Heart left ventricle (tissue), 13 donors: ENCODE measurements around the gene TMCO6.
"Not testable (repeated sequence)": the region's sequence is repeated elsewhere in the genome, so short reads cannot be mapped to it uniquely, and the experiment has no call there.

Experiments used
- POLR2A ChIP-seq, 2 donors: fragments of 450-650 bp; IDR thresholded peaks; one replicate each; pipeline ENCODE4 v1.6.1; 2017; ENCODE audit warnings: antibody characterized with exemption in 2 of 2, mild to moderate bottlenecking in 2 of 2, moderate library complexity in 2 of 2
- TF ChIP-seq, protein P1 (sequence below), 12 donors: fragments of 200-600 bp; sonication (generic) in 4 of 12; IDR thresholded peaks; one replicate each; pipeline versions ENCODE4 v1.5.0 to v1.8.0; 2018 to 2022; ENCODE audit warnings: antibody characterized with exemption in 12 of 12, mild to moderate bottlenecking in 5 of 12
- donor health status: ischemic (EF 13 %, LVEDD 7.1; RV severe dilation, severe dysfunction).
- donor health status: DM: no; HTN: yes; CAD: no.
- donor health status: DM: no; HTN: no; CAD: no.
- donor health status: ischemic (EF 25% LVEDD 6.9; RV normal size, moderate dysfunction).
- donor health status: ischemic (EF 25% LVEDD 5.7; RV mildly dilated, moderate dysfunction).
- donor health status: ischemic (EF 35%, LVEDD 5.7; RV mildly dilated, moderate dysfunction).
- donor health status: nonischemic (EF 11% LVEDD 7.7; RV severe dilation, severe dysfunction).
- donor health status: DM: yes; HTN: yes; CAD: no.
- donor health status: PGD.
- donor health status: ischemic (EF 29% LVEDD 5.4; RV normal size, mild dysfunction).
- donor health status: nonischemic (EF 23%, LVEDD 6.1; RV moderate dilation, normal function).

DNA sequence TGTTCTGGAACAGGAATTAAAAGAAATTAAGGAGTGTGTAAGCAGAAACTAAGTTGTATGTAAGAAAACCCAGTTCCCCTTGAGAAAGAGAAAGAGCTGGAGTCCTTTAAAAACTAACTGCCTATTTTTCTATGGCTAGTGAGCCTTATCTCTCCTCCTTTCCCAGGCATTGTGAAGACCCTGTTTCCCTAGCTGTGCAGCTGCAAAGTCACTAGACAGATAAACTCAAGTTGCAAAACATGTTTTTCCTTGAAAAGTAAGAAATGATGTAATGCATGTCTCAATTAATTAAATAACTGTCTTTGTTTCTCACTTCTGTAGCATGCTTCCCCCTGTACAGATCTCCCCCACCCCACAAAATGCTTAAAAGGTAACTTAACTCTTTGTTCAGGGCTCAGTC lies 16.2 kb upstream of the TMCO6 start:
- TF ChIP-seq POLR2A (IDR thresholded peaks at IDR 0.05): not testable (repeated sequence)
- TF ChIP-seq, protein P1, sequence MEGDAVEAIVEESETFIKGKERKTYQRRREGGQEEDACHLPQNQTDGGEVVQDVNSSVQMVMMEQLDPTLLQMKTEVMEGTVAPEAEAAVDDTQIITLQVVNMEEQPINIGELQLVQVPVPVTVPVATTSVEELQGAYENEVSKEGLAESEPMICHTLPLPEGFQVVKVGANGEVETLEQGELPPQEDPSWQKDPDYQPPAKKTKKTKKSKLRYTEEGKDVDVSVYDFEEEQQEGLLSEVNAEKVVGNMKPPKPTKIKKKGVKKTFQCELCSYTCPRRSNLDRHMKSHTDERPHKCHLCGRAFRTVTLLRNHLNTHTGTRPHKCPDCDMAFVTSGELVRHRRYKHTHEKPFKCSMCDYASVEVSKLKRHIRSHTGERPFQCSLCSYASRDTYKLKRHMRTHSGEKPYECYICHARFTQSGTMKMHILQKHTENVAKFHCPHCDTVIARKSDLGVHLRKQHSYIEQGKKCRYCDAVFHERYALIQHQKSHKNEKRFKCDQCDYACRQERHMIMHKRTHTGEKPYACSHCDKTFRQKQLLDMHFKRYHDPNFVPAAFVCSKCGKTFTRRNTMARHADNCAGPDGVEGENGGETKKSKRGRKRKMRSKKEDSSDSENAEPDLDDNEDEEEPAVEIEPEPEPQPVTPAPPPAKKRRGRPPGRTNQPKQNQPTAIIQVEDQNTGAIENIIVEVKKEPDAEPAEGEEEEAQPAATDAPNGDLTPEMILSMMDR (IDR thresholded peaks at IDR 0.05): not testable (repeated sequence)
